ENCODE data around the gene CRYGA.

DNA sequence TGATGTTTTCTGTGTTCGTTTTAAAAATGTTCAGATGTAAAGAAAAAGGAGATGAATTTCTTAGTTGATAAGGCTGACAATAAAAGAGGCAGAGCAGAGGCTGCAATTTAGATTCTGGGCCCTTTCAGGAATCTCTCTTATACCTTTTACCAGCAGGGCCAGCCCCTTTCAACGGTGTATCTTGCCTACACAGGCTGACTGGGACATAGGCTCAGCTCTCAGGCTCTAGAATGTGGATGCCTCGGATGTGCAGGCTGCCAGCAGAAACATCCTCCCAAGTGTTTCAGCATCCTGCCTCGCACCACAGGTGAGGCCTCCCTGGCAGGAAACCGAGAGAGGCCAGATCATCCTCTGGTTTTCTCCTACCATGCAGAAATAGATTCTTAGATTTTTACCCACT is 23.1 kb upstream of the CRYGA start:
- TF ChIP-seq, protein P1, sequence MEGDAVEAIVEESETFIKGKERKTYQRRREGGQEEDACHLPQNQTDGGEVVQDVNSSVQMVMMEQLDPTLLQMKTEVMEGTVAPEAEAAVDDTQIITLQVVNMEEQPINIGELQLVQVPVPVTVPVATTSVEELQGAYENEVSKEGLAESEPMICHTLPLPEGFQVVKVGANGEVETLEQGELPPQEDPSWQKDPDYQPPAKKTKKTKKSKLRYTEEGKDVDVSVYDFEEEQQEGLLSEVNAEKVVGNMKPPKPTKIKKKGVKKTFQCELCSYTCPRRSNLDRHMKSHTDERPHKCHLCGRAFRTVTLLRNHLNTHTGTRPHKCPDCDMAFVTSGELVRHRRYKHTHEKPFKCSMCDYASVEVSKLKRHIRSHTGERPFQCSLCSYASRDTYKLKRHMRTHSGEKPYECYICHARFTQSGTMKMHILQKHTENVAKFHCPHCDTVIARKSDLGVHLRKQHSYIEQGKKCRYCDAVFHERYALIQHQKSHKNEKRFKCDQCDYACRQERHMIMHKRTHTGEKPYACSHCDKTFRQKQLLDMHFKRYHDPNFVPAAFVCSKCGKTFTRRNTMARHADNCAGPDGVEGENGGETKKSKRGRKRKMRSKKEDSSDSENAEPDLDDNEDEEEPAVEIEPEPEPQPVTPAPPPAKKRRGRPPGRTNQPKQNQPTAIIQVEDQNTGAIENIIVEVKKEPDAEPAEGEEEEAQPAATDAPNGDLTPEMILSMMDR (IDR thresholded peaks at IDR 0.05), result no peak
- TF ChIP-seq POLR2A (IDR thresholded peaks at IDR 0.05), result no peak

All from testis (tissue), 2 donors.